LNCaP clone FGC (cell line): ENCODE results near the gene UPF2.
"Not testable (repeated sequence)": the region's sequence is repeated elsewhere in the genome, so short reads cannot be mapped to it uniquely, and the experiment has no call there.

Source experiments
- DNase-seq: peaks from one replicate; pipeline ENCODE4 v3.0.0-alpha.2; 2011; ENCODE audit warnings: low read depth
- H3K4me3 ChIP-seq: 2 replicates; pipeline ENCODE4 v1.5.1; 2011; ENCODE audit warnings: mild to moderate bottlenecking, low read depth, low read length, control low read depth
- TF ChIP-seq, protein P1 (sequence below): IDR thresholded peaks from 2 replicates; pipeline ENCODE4 v1.5.1; 2012; ENCODE audit warnings: mild to moderate bottlenecking; ENCODE audit not compliant: control insufficient read depth, insufficient read depth; ENCODE audit errors: extremely low read depth

The UPF2 gene

DNA sequence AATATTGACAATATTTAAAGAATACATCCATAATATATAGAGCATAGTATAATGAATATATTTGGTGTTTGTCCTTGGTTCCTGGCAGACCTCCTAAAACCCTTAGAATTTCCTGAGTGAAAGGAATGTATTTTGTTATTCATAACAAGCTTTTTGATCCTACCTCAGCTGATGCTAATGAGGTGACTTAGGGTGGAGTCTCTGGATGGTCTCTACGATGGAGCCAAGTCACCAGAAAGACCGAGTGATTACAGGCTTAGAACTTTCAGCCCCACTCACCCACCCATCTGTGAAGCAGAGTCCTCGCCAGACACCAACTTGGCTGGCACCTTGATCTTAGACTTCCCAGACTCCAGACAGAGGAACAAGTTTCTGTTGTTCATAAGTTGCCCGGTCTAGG is 35.9 kb downstream of the UPF2 start:
- H3K4me3 ChIP-seq, result no peak overlapping the region
- TF ChIP-seq, protein P1, sequence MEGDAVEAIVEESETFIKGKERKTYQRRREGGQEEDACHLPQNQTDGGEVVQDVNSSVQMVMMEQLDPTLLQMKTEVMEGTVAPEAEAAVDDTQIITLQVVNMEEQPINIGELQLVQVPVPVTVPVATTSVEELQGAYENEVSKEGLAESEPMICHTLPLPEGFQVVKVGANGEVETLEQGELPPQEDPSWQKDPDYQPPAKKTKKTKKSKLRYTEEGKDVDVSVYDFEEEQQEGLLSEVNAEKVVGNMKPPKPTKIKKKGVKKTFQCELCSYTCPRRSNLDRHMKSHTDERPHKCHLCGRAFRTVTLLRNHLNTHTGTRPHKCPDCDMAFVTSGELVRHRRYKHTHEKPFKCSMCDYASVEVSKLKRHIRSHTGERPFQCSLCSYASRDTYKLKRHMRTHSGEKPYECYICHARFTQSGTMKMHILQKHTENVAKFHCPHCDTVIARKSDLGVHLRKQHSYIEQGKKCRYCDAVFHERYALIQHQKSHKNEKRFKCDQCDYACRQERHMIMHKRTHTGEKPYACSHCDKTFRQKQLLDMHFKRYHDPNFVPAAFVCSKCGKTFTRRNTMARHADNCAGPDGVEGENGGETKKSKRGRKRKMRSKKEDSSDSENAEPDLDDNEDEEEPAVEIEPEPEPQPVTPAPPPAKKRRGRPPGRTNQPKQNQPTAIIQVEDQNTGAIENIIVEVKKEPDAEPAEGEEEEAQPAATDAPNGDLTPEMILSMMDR, result no peak
- no peak for DNase-seq

- TF ChIP-seq, protein P1, result no peak
- no peak overlapping the region for H3K4me3 ChIP-seq
- DNase-seq, result no peak
Measured at GRCh38 chr10:11993834-11994468, 48.7 kb downstream of the UPF2 start.

GRCh38 chr10:11988924-11989323 is 53.7 kb downstream of the UPF2 start:
- TF ChIP-seq, protein P1, result no peak
- H3K4me3 ChIP-seq, result no peak overlapping the region
- peak; percentile 25 for DNase-seq

GRCh38 chr10:11986593-11987216 is 55.9 kb downstream of the UPF2 start:
- peak; percentile 48 for DNase-seq
- H3K4me3 ChIP-seq, result no peak overlapping the region
- TF ChIP-seq, protein P1, result peak; percentile 87

DNA sequence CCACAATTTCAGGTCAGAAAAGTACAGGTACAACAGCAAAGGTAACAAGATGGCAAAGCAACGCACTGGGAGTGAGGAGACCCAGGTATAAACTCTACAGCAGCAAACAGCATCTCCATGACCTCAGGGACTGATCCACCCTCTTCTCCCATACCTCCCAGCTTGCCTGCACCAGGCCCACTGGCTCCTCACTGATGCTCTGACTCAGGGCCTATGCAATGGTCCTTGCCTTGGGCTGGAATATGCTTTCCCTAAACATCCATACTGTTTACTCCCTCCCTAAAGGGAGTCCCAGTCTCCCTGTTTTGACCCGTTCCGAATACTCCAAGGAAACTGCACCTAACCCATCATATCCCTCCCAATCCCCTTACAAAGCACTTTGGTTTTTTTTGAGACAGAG is 60.4 kb downstream of the UPF2 start:
- no peak overlapping the region for H3K4me3 ChIP-seq
- TF ChIP-seq, protein P1, result no peak
- no peak for DNase-seq

DNA sequence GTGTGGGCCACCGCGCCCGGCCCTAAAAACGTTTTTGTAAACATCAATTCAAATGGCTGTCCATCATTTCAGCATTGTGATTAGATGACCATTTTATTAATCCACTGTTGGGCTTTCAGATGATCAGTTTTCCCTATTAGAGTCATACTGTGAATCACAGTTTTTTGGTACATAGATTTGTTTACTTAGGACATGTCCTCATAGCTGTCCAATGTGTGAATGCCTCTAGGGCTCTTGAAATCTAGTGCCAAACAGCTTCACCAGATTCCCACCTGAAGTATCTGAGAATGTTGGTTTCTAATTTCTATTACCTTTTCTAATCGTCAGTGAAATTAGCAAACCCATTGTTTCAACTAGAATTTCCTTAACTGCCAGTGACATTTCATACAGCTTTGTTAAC is 66.8 kb downstream of the UPF2 start:
- no peak for DNase-seq
- TF ChIP-seq, protein P1, result no peak
- no peak overlapping the region for H3K4me3 ChIP-seq

GRCh38 chr10:11972523-11972922 is 70.1 kb downstream of the UPF2 start:
- not testable (repeated sequence) for H3K4me3 ChIP-seq, DNase-seq
